CD4-positive, alpha-beta T cell treated with Interleukin-6 at 100 ng/mL for 8 hours (primary cell): ENCODE data around the gene S100A7.

Source experiments
- DNase-seq: peaks from one replicate; pipeline ENCODE4 v3.0.0-alpha.2; 2020; ENCODE audit warnings: mixed read lengths, low spot score

The S100A7 gene

DNA sequence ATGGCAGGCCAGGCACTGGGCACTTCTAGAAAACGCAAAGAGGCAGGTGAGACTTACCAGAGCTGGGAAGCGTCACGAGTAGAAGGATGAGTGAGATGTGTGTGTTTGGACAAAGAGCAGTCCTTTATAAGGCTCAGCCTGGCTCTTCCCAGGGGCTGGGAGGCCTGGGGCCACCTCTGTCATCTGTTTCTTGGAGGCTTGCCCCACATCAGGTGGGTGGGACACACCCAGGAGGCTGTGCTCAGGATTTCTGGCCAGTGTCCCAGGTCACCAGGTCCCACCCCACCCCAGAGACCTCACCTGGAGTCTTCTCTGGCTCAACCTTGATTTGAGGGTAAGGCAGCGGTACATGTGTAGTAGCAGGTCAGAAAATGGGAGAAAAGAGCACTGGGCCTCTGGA is at the start of gene S100A7:
Gene S100A7, minus strand, starts transcription at position 101 of the 400 bp plus-strand sequence. CDS start 1,638 bp downstream, outside the sequence.
- no peak for DNase-seq

DNA sequence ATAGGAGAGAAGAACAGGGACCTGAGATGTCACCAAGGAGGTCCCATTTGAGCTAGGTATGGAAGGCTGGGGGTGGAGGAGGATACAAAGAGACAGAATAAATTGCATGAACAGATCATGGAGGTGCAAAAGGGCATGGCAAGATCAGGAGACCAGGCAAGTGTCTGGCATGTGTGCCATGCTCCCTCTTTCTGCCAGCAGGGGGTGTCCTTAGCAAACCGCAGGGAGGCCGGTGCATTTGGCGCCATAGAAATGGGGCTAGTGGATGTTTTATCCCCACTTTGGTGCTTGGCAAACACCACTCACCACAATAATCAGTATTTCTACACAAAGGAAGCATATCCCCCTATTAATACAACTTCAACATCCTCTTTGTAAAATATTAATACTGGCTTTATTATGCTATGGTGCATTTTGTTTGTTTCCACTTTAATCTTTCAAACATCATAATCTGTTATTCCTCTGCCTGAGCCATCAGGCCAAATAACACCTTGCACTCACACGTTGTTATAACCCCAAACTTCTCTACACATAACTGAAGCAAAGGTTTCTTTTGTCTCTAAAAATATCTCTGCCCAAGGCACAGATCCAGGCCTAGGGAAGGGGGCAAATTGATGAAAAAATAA is 49.4 kb upstream of the S100A7 start:
- peak; percentile 60 for DNase-seq

DNA sequence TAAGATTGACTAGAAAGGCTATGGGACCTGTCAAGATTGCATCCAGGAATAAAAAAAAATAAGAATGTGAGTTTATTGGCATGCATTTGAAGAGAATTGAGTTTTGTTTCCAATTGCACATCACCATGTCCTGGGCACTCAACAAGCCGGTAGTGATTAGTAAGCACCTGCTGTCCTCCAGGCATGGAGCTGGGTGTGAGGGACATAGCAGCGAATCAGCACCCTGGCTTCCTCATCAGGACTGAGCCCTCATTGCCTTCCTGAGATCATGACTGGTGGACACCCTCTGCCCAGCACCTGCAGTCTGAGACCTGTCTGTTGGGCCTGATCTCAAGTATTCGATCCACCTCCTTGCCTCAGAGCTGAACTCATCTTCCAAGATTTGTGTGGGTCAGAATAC is 48.6 kb upstream of the S100A7 start:
- no peak for DNase-seq

DNA sequence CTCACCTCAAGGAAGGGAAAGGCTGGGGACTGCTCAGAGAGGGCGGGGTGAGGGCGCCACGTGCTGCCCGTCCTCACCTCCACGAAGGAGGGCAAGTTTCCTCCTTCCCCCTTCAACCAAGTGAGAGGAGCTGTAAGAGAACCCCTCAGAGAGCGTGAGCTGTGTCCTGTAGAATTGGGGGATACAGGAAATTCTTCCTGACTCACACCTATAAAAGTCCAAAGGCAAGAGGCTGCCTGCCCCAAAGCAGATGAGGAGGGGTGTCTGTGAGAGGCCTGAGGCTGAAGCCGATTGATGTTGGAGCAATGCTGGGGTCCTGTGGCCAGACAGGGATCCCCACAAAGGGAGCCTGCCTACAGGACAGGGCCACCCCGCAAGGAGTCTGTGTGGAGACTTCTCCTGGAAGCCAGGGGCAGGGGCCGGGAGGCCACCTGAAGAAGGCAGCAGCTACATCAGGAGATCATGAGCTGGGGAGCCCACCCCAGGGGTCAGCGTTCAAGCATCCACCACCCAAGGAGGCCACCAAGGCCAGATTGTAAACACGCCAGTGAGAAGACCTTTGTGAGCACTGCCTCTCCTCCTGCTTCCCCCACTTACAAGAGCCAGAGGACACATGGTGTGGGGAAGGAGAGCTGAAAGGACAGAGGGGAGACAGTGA is 47.6 kb upstream of the S100A7 start:
- no peak for DNase-seq

DNA sequence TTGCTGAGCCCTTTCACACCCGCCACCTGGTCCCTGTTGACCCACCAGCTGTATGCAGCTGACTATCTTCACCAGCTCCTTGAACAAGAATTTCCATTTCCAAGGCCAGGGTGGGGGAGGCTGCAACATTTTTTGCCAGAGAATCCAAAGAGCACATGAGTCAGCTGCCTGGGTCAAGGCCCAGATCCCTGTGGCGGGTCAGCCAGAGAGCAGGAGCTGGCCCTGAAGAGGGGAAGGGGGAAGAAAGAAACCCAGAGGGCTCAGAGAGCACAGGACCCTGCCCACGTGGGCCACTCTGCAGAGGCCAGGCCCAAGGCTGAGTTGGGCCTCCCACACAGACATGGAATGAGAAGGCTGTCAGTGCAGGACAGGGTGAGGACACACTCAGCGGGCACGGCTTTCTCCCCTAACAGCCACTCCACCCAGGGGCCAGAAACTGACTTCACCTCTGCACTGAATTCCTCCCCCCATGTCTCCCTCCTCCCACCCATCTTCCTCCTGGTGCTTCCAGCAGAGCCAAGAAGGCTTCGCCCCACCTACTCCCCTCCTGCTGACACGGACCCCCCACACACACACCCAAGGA is 46.5 kb upstream of the S100A7 start:
- DNase-seq = no peak

DNA sequence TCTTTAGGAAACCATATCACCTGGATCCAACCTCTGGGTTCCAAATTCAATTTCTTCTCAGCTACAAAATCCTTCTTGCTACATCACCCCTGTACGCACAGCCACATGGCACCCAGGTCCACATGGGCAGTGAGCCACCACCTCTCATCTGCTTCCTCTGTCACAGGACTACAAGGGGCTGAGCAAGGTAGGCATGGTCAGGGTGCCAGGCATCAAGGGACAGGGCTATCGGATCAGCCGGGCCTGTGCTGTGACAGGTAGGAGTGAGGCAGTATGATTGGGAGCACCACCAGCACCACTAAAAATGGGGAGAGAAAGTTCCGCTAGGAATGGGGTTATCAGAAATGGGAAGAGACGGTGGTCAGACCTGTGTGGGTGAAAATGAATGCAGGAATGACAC is 45.9 kb upstream of the S100A7 start:
- no peak for DNase-seq

DNA sequence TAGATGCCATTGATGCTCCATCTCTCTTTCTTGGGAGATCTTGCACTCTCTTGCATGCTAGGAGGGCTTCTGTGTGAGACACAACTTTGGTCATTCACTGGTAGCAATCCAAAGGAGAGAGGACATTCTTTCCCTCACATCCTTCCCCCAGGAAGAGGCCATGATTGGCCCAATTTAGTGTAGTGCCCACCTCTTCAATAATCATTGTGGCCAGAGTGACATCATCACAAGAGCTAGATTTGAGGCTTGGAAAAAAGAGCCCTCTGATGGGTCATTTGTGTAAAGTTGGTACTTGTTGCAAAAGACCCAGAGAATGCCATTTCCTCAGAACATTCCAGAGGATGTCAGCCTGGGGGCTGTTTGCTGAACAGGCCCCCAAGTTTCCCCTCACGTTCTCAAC is 45.1 kb upstream of the S100A7 start:
- DNase-seq = no peak

DNA sequence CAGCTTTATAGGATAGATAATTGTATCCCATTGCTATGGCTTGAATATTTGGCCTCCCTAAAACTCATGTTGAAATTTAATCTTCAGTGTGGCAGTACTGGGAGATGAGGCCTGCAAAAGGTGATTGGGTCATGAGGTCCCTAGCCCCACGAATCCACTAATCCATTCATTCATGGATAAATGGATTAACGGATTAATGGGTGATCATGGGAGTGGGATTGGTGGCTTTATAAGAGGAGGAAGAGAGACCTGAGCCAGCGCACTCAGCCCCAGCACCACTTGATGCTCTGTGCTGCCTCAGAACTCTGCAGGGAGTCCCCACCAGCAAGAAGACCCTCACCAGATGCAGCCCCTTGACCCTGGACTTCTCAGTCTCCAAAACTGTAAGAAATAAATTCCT is 43.3 kb upstream of the S100A7 start:
- no peak for DNase-seq

DNA sequence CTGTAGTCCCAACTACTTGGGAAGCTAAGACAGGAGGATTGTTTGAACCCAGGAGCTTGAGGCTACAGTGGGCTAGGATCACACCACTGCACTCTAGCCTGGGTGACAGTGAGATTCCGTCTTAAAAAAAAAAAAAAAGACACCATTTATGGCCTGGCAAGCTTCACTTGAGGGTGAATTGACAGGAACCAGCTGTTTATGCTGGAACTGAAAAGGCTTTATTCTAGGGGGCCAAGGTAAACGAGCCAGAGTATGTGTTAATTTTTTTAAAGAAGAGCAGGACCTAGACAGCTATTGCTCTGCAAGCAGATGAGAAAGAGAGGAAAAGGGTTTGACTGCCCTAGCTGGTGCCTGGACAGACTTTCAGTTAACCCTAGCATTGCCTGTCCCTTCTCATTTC is 38.3 kb upstream of the S100A7 start:
- no peak for DNase-seq

DNA sequence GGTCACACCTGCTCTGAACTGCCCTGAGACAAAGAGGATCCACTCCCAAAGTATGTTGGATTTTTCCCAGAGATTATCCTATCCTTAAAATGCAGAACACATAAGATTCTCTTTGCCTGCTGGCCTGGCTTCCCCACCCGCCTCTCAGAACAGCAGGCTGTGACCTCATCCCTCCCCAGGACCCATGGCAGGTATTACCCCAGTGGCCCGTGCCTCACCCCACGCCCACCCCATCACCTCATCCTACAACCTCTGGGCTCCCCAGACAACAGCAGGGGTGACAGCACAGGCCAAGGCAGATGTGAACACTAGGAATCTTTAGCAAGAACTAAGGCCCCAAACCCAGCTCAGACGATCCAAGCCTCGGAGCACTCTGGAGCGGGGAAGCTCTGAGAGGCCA is 35.1 kb upstream of the S100A7 start:
- no peak for DNase-seq

DNA sequence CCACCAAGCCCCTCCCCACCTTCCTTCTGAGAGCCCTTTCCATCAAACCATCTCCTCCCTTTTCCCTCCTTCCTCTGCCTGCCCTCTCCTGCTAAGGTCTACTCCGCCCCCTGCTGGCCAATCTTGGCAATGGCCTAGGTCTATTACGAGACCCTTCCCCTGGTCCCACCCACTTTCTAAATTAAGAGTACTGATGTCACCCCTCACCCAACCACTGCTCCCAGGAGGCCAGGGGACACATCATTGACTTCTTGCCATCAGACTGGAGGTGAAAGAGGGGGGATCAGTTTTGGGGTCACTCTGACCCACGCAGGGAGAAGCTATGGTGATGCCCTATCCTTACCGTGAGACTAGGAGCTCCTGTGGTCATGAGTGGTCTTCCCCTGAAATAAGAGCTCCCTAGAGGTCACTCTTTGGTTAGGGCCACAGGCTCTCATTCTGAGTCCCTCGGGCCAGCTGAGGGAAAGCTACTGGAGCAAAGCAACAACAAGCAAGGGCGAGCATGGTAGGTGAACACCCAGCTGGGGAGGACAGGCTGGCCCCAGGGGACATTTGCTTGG is 34.6 kb upstream of the S100A7 start:
- DNase-seq = peak; percentile 51

DNA sequence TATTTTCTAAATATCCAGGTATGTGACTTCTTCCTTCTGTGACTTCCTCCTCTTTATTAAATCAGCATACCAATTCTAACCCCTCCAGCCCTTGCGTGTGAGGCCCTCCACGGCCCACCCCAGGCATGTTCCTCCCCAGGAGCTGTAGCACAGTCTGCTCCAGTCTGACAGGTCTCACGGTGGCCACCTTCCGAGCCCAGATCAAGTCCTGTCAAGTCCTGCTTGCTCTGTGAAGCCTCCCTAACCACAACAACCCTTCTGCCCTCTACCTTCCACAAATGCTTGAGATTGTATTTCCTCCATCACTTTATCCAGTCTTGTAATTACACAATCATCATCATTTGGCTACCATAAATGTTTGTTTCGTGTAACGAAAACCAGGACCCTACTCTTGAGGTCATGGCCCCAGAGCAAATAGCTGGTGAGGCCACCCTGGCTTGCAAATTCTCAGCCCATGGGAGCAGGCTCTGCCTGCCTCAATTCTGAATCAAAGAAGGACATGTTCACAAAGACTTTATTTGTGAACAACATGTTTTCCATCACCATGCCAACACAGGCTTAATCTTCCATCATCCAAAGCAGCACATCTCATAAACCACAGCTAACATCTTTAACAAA is 33.0 kb upstream of the S100A7 start:
- no peak for DNase-seq

DNA sequence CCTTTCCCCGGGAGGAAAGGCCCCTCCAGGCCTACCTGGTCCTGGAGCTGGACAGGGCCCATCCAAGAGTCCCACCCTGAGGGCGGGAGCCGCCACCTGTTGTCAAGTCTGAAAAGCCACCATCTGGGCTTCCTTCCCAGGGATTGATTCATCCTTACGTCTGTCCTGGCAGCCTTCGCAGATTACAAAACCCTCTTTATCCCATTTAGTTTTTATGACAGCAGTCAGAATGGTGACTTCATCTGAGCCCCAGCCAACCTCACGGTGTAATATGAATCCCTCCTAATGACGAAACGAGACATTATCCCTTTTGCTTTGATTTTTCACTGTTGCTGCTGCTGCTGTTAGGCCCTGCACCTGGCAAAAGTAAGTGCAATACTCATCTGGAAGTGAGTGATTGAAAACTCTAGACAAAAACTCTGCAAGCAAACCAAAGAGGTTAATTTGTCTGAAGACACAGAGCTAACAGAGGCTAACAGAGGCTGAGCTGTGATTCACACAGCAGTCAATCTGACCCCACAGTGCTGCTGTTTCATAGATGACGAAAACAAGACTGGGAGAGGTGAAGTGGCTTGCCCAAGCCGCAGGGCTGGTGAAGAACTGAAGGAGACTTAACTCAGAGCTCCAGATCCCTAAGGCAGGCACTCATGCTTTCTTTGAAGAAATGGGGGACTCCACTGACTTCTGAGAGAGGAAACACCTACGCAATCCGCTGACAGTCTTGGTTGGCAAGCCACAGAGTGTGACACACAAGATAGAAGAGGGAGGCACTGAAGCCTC is 30.0 kb upstream of the S100A7 start:
- no peak for DNase-seq

DNA sequence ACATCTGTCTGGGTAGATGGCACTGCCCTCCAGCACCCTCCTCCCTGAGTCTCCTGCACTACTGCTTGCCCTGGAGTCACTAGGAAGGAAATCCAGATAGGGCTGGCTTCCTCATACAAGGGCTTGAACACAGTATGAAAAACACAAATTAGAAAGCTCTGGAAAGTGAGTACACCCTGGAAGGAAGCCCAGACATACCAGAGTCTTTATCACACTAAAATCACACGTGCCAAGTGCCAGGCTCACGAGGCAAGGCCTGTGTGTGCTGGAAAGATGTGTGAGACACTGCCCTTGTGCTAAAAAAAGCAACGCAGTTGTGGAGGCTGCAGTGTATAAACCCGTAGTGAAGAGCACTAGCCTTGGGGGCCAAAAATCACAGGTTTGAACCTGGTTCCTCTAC is 28.3 kb upstream of the S100A7 start:
- DNase-seq = no peak

DNA sequence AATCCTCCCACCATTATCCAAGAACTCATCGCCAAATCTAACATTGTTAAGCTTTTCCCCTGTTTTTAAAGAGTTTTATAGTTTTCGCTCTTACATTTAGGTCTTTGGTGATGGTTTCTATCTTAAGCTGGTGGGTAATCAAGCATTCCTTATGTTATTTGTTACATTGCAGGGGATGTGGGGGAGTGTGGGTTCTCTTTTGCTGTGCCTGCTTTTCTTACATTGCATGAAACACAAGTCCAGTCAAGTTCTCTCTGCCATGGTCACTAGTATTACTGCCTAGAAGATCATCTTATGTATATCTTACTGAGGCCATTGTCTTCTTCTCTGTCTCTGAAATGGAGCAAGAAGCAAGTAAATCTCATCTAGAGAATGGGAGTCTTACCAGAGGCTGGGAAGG is 27.3 kb upstream of the S100A7 start:
- DNase-seq = no peak

DNA sequence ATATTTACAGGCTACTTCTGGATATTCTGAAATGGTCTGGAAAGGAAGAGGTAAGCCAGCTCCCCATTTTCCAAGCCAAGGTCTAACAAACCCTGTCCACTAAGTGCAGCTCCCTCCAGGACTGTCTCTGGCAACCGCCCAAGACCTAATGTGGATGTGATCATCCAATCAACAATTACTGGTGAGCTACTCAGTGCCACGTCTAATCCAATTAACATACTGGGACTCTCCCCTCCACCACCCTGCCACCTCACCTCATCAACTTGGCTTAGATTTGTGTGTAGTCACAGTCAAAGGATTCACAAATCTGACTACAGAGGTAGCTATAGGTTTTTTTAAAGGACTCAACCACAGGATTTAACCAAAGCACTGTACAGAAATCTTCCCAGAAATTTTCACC is 25.4 kb upstream of the S100A7 start:
- DNase-seq = no peak

DNA sequence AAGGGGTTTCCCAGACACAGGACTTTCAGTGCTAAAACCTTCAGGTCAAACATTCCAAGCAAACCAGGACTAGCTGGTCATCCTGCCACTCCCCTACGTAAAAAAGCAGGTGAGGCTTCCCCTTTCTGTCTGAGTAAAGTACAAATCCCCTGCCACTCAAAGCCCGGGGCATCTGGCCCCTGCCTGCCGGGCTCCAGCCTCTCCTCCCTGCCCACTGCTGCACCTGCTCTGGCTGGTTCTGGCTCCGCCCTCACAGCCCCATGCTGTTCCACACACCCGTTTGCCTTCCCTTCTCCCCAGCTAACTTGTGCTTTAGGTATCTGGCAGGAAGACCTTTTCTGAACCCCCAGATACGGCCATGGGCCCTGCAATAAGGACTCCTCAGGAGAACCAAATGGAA is 23.3 kb upstream of the S100A7 start:
- no peak for DNase-seq

DNA sequence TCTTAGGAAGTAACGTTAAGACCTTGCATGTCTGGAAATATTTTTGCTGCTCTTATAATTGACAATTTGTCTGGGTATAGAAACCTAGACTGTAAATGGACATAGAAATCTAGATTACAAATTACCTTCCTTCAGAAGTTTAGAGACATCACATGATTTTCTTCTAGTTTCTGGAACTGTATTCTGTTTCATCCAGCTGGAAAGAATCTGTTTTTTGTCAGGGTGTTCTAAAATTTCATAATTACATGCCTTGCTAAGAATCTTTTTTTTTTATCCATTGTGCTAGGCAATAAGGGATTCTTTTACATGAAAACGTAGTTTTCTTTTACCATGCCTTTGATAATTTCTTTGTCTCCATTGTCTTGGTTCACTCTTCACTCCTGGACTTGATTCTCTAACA is 20.7 kb upstream of the S100A7 start:
- no peak for DNase-seq

DNA sequence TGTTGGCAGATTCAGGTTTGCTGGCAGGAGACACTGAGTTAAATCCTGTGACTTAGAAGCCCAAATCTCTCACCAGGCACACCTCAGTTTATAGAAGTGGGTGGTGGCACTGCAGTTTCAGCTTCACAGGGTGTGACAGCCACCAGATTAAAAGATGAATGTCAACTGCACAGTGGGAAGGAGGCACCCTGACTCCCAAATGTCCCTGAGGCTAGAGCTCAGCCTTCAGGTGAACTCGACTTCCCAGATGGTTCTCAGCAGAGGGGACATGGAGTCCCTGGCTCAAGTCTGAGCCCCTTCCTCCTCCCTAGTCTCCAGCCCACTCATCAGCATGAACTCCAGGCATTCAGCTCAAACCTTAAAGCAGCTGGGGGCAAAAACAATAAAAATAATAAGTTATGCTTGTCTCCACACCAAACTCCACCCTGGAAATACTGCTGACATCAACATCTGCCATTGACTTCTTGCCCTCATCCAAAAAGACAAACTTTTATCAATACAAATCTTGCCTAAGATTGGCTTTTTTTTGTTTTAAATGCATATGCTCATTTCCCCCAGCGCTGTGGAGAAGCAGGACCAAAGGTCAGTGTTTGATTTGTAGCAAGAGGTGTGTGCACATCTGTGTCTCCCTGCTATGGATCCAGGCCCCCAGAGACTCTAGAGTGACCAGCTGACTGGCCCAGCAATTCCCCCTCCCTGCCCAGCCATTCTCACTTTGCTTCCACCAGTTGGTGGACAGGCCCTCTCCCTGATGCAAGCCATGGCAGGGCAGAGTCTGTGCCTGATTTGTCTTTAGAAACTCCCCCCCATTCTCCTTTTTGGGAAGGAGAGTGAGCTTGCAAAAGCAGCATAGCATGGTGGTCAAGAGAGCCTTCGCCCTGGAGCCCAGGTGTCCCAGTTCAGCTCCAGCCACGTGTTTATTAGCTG is 18.5 kb upstream of the S100A7 start:
- DNase-seq = no peak

DNA sequence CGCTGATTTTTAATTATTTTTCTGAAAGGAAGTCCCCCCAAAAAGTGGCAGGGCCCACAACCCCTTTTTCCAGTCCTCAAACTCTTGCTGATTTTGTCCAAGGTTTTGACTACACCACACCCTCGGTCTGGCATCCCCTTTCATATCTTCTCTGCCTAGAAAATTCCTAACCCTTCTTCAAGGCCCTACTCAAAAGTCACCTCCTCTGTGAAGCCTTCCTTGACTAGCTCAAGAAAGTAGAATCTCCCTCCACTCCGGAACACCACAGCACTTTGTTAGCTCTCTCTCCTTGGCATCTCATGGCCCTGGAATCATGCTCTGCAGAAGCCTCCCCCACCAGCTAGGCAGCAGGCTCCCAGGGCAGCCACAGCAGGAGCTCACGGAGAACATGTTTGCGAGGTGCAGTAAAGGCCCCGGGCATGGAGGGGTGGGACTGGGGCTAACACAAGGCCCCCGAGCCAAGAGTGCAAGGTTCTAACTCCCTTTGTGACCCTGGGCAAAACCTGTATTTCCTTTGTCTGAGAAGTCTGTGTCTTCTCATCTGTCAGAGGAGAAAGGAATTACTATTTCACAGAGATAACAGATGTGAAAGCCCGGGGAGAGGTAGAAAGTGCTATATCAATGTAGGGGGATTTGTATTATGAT is 17.7 kb upstream of the S100A7 start:
- no peak for DNase-seq
